GM12878 (cell line): ENCODE data around the gene CIB4. TPM values are rescaled to one million over a fixed set of nuclear protein-coding genes. Genes with fewer than 3 reads are reported as not detected.

ENCODE experiments used
- ATAC-seq: fragments of 200-7000 bp; cut with Tn5 transposase; 3 replicates; pipeline ENCODE4 v1.9.1; 2020; ENCODE audit warnings: mild to moderate bottlenecking, moderate library complexity
- BruUV-seq: library from RNA; stranded (reverse); fragments of 400-500 nt; replicated peaks from 2 replicates; lab custom pipeline; 2021; lab: Mats Ljungman, UMichigan
- CTCF ChIA-PET: fragments of 300-600 bp; sonication (Branson Sonifier 250); formaldehyde crosslinking; extraction: SDS; loops from one replicate; lab custom pipeline; 2021; ENCODE audit warnings: inconsistent platforms; lab: Yijun Ruan, JAX
- POLR2A ChIA-PET: fragments of 350-600 bp; formaldehyde crosslinking; extraction: SDS; loops from one replicate; lab custom pipeline; 2021; ENCODE audit warnings: inconsistent platforms; lab: Charles Lee
- RAD21 ChIA-PET: fragments of 300-600 bp; sonication (Branson Sonifier 250); formaldehyde crosslinking; loops from one replicate; lab custom pipeline; 2023; ENCODE audit warnings: antibody characterized with exemption; ENCODE audit not compliant: unreplicated experiment; lab: Charles Lee
- SMC1A ChIA-PET: fragments of 300-600 bp; sonication (Branson Sonifier 250); formaldehyde crosslinking; loops from one replicate; lab custom pipeline; 2023; ENCODE audit not compliant: unreplicated experiment, uncharacterized antibody; lab: Charles Lee
- DNase-seq: peaks from one replicate; pipeline ENCODE4 v3.0.0-alpha.2; 2011; ENCODE audit warnings: low read depth, low spot score
- FAIRE-seq: peaks from 3 replicates; lab custom pipeline; 2011; peaks lifted over from hg19 to GRCh38; lab: Jason Lieb, UNC
- H2AFZ ChIP-seq: 2 replicates; pipeline ENCODE4 v1.6.0; 2011; ENCODE audit warnings: low read depth, low read length, control low read depth; ENCODE audit not compliant: control insufficient read depth
- H3K27ac ChIP-seq: 2 replicates; pipeline ENCODE4 v1.5.1; 2011; ENCODE audit warnings: control low read depth; ENCODE audit not compliant: control insufficient read depth, insufficient read depth
- H3K27me3 ChIP-seq, 2 experiments: replicated peaks in 1 of 2; 2 replicates each; pipeline versions ENCODE4 v1.6.0 to v1.6.1; 2011; ENCODE audit warnings: low read length in 1 of 2; ENCODE audit not compliant: control insufficient read depth in 2 of 2, insufficient read depth in 2 of 2
- H3K36me3 ChIP-seq, 2 experiments: 2 replicates each; pipeline ENCODE4 v1.5.1; 2011; ENCODE audit warnings: low read length in 1 of 2; ENCODE audit not compliant: control insufficient read depth in 2 of 2, insufficient read depth in 2 of 2
- H3K4me1 ChIP-seq: 2 replicates; pipeline ENCODE4 v1.6.1; 2011; ENCODE audit warnings: mild to moderate bottlenecking, low read length, moderate library complexity, mixed read lengths; ENCODE audit not compliant: control insufficient read depth, insufficient read depth
- H3K4me2 ChIP-seq: 2 replicates; pipeline ENCODE4 v1.6.0; 2011; ENCODE audit warnings: control low read depth; ENCODE audit not compliant: control insufficient read depth, insufficient read depth
- H3K4me3 ChIP-seq: fragments of 200-600 bp; sonication (generic); 2 replicates; pipeline ENCODE4 v1.5.1; 2016
- H3K79me2 ChIP-seq: 2 replicates; pipeline ENCODE4 v1.6.0; 2011; ENCODE audit warnings: low read length; ENCODE audit not compliant: control insufficient read depth, insufficient read depth
- H3K9ac ChIP-seq: 2 replicates; pipeline ENCODE4 v1.8.0; 2011; ENCODE audit warnings: low read length, control low read depth, mixed read lengths; ENCODE audit not compliant: control insufficient read depth, insufficient read depth
- H3K9me3 ChIP-seq: replicated peaks from 3 replicates; pipeline ENCODE4 v1.5.1; 2011; ENCODE audit warnings: mild to moderate bottlenecking, low read length; ENCODE audit not compliant: control insufficient read depth, insufficient read depth
- H4K20me1 ChIP-seq: 2 replicates; pipeline ENCODE4 v1.6.0; 2011; ENCODE audit not compliant: control insufficient read depth, insufficient read depth
- CHD1 ChIP-seq: IDR thresholded peaks from 2 replicates; pipeline ENCODE4 v1.6.1; 2012; ENCODE audit warnings: low read depth, low read length, improper control_type of control experiment
- EED ChIP-seq: sonication (generic); IDR thresholded peaks from 2 replicates; pipeline ENCODE4 v1.6.1; 2016; ENCODE audit warnings: antibody characterized with exemption, low read depth
- ESRRA ChIP-seq: IDR thresholded peaks from 2 replicates; pipeline ENCODE4 v1.6.1; 2012; ENCODE audit warnings: mild to moderate bottlenecking, low read length, improper control_type of control experiment
- ETV6 ChIP-seq, 2 experiments: fragments of 450-650 bp in 1 of 2; IDR thresholded peaks in 1 of 2; conservative IDR thresholded peaks in 1 of 2; 2 replicates each; pipeline ENCODE4 v1.6.1; 2014; ENCODE audit warnings: antibody characterized with exemption in 1 of 2, borderline replicate concordance in 1 of 2, low read depth in 1 of 2, mild to moderate bottlenecking in 1 of 2, moderate library complexity in 1 of 2
- FOXM1 ChIP-seq: IDR thresholded peaks from 2 replicates; pipeline ENCODE4 v1.6.1; 2012; ENCODE audit warnings: low read depth, mild to moderate bottlenecking, inconsistent platforms, low read length, moderate library complexity
- IRF4 ChIP-seq: IDR thresholded peaks from 2 replicates; pipeline ENCODE4 v1.6.1; 2011; ENCODE audit warnings: low read depth, low read length
- JUNB ChIP-seq: IDR thresholded peaks from 2 replicates; pipeline ENCODE4 v1.6.1; 2016; ENCODE audit warnings: antibody characterized with exemption, mild to moderate bottlenecking
- MTA2 ChIP-seq: fragments of 450-650 bp; IDR thresholded peaks from 2 replicates; pipeline ENCODE4 v1.6.1; 2016; ENCODE audit warnings: low read depth, mild to moderate bottlenecking, moderate library complexity
- POLR2AphosphoS2 ChIP-seq: IDR thresholded peaks from 2 replicates; pipeline ENCODE4 v1.6.1; 2011; ENCODE audit warnings: low read depth, mild to moderate bottlenecking, low read length, improper control_type of control experiment, moderate library complexity
- RCOR1 ChIP-seq: conservative IDR thresholded peaks from 2 replicates; pipeline ENCODE4 v1.6.1; 2012; ENCODE audit warnings: low read depth, low read length, improper control_type of control experiment
- SMAD1 ChIP-seq: fragments of 450-650 bp; IDR thresholded peaks from 2 replicates; pipeline ENCODE4 v1.6.1; 2018; ENCODE audit warnings: mild to moderate bottlenecking, low read depth; ENCODE audit not compliant: partially characterized antibody
- SMAD5 ChIP-seq: IDR thresholded peaks from 2 replicates; pipeline ENCODE4 v1.6.1; 2016; ENCODE audit warnings: antibody characterized with exemption, low read depth
- SREBF1 ChIP-seq: IDR thresholded peaks from 2 replicates; pipeline ENCODE4 v1.6.1; 2012; ENCODE audit warnings: mild to moderate bottlenecking, low read length
- SREBF2 ChIP-seq: IDR thresholded peaks from 2 replicates; pipeline ENCODE4 v1.6.1; 2012; ENCODE audit warnings: mild to moderate bottlenecking, low read length
- SUZ12 ChIP-seq: fragments of 200-600 bp; sonication (generic); IDR thresholded peaks from one replicate; pipeline ENCODE4 v1.6.1; 2018; ENCODE audit warnings: antibody characterized with exemption, mild to moderate bottlenecking; ENCODE audit not compliant: unreplicated experiment
- TAF1 ChIP-seq: IDR thresholded peaks from 2 replicates; pipeline ENCODE4 v1.6.1; 2011; ENCODE audit warnings: mild to moderate bottlenecking, low read depth, low read length, borderline replicate concordance
- TCF3 ChIP-seq: IDR thresholded peaks from 2 replicates; pipeline ENCODE4 v1.6.1; 2012; ENCODE audit warnings: low read depth, mild to moderate bottlenecking, low read length, borderline replicate concordance; ENCODE audit not compliant: insufficient read depth
- TCF7 ChIP-seq: IDR thresholded peaks from 2 replicates; pipeline ENCODE4 v1.6.1; 2014; ENCODE audit warnings: antibody characterized with exemption, borderline replicate concordance
- ZNF622 ChIP-seq: fragments of 450-650 bp; IDR thresholded peaks from 2 replicates; pipeline ENCODE4 v1.6.1; 2017; ENCODE audit warnings: mild to moderate bottlenecking, inconsistent platforms
- WGBS: methylation state at CpG from one replicate; pipeline ENCODE4 v1.1.6; 2016; ENCODE audit warnings: low lambda C conversion rate; ENCODE audit not compliant: insufficient replicate concordance, insufficient coverage; ENCODE audit errors: missing lambda C conversion rate; 5-methylcytosine and 5-hydroxymethylcytosine counted together
- in situ Hi-C: fragments of 300-500 bp; cut with MboI; formaldehyde crosslinking; loops from 9 replicates; pipeline ENCODE4 v1.14.3; 2018; ENCODE audit warnings: mixed read lengths
- intact Hi-C: fragments of 100-400 bp; cut with micrococcal nuclease; formaldehyde crosslinking; loops from one replicate; pipeline ENCODE4 v1.14.2; 2022; ENCODE audit not compliant: unreplicated experiment
- polyA plus RNA-seq, 11 experiments: library from polyadenylated mRNA; depleted of rRNA in 4 of 11; unstranded in 6 of 11; stranded (reverse) in 5 of 11; fragments of >200 nt; fragmentation: Nextera tagmentation in 4 of 11; fragmentation: Illumina TruSeq in 1 of 11; extraction: Ambion mirVana in 4 of 11; extraction: Trizol in 1 of 11; gene quantifications; 1 replicate in 1 of 11; 2 replicates in 10 of 11; pipeline versions ENCODE4 v1.2.1 to v1.2.3, GENCODE V29; 2011 to 2016; ENCODE audit warnings: inconsistent platforms in 2 of 11, missing spikeins in 2 of 11, low read depth in 1 of 11
- total RNA-seq, 4 experiments: library from RNA; depleted of rRNA in 3 of 4; stranded (reverse); fragments of >200 nt in 3 of 4; fragmentation: Illumina TruSeq in 1 of 4; extraction: Trizol in 1 of 4; gene quantifications; 2 replicates each; pipeline versions ENCODE4 v1.2.1 to v1.2.3, GENCODE V29; 2013 to 2021
- TF ChIP-seq, protein P1 (sequence below): fragments of 450-650 bp; IDR thresholded peaks from 2 replicates; pipeline ENCODE4 v1.6.1; 2016; ENCODE audit warnings: mild to moderate bottlenecking, moderate library complexity, borderline replicate concordance

CIB4 gene
- total and polyA plus RNA-seq, 10 of the 15 experiments (the other 5 are each of a cell fraction or from before 2014, with no cell fraction given): not detected

DNA sequence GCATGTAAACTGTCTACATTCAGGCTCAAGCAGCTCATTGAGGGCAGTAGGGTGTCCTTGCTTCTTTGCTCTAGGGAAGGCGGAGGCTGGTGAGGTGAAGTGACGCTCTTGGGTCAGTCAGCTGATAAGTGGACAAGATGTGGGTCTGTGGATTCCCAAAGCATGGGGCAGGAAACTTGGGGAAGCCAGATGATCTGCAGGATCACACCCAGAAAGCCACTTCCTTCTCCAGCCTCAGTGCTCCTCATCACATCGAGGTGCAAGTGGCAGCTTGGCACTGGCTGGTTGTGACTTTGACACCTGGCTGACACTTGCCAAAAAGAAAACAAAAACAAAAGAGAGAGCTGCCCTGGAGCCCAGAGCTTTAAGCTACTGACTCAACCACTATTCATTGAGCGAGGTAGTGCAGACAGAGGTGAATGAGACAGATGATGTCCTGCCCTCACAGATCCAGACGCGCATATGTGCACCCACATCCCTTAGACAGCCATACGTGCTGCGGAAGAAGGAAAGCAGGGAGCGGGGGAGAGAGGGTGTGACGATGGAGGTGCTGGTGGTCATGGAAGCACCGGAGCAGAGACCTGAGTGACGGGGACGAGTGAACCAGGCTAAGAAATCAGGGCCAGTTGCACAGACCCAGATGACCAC lies 3.1 kb upstream of the CIB4 start:
- DNase-seq (no peak), FAIRE-seq (no peak), ATAC-seq (no peak)
- TF ChIP-seq FOXM1 (no peak), TCF7 (no peak), SMAD5 (no peak), TCF3 (no peak), CHD1 (no peak), SREBF1 (no peak), ETV6 (conservative IDR thresholded peaks at IDR 0.05 in 1 of 2, IDR thresholded peaks at IDR 0.05 in 1 of 2; ENCODE audit: borderline replicate concordance in 1 of 2, low read depth in 1 of 2) (no peak), EED (no peak), SREBF2 (no peak), JUNB (no peak), IRF4 (no peak), MTA2 (no peak), TAF1 (no peak), SMAD1 (no peak), RCOR1 (no peak), POLR2AphosphoS2 (no peak), ESRRA (no peak), SUZ12 (no peak), ZNF622 (no peak)
- TF ChIP-seq, protein P1, sequence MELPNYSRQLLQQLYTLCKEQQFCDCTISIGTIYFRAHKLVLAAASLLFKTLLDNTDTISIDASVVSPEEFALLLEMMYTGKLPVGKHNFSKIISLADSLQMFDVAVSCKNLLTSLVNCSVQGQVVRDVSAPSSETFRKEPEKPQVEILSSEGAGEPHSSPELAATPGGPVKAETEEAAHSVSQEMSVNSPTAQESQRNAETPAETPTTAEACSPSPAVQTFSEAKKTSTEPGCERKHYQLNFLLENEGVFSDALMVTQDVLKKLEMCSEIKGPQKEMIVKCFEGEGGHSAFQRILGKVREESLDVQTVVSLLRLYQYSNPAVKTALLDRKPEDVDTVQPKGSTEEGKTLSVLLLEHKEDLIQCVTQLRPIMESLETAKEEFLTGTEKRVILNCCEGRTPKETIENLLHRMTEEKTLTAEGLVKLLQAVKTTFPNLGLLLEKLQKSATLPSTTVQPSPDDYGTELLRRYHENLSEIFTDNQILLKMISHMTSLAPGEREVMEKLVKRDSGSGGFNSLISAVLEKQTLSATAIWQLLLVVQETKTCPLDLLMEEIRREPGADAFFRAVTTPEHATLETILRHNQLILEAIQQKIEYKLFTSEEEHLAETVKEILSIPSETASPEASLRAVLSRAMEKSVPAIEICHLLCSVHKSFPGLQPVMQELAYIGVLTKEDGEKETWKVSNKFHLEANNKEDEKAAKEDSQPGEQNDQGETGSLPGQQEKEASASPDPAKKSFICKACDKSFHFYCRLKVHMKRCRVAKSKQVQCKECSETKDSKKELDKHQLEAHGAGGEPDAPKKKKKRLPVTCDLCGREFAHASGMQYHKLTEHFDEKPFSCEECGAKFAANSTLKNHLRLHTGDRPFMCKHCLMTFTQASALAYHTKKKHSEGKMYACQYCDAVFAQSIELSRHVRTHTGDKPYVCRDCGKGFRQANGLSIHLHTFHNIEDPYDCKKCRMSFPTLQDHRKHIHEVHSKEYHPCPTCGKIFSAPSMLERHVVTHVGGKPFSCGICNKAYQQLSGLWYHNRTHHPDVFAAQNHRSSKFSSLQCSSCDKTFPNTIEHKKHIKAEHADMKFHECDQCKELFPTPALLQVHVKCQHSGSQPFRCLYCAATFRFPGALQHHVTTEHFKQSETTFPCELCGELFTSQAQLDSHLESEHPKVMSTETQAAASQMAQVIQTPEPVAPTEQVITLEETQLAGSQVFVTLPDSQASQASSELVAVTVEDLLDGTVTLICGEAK: no peak
- intact Hi-C loops: no loop called here
- ChIA-PET CTCF (no interaction called here), RAD21 (no interaction called here), SMC1A (no interaction called here), POLR2A (no interaction called here)
- H3K27me3 ChIP-seq: peaks cover 0 to 2% of the 10 kb centered on the region in 2 experiments; a peak in 2 of 4 replicates
- no peaks in the 10 kb centered on the region for H3K79me2 ChIP-seq
- in situ Hi-C loops: no loop called here
- no peak overlapping the region for H2AFZ ChIP-seq
- no peak overlapping the region for H3K4me3 ChIP-seq
- H4K20me1 ChIP-seq: no peaks in the 10 kb centered on the region
- no peak overlapping the region for H3K4me2 ChIP-seq
- H3K9ac ChIP-seq: no peak overlapping the region
- H3K27ac ChIP-seq: no peak overlapping the region
- no TSS peak for BruUV-seq
- WGBS: 32% methylated on average over 13 of the region's 13 CpGs
- H3K9me3 ChIP-seq: no peaks in the 10 kb centered on the region
- no peaks in the 10 kb centered on the region for H3K4me1 ChIP-seq
- no peaks in the 10 kb centered on the region for H3K36me3 ChIP-seq
